ENCODE measurements around the gene CREBBP. TPM values are rescaled to one million over a fixed set of nuclear protein-coding genes. Genes with fewer than 3 reads are reported as not detected.

The CREBBP gene
- total and polyA plus RNA-seq, 7 donors, result 5.4 to 85.3 (median 39.5) TPM

- H3K27me3 ChIP-seq, result no peaks in the 10 kb centered on the region
- TF ChIP-seq, protein P1, sequence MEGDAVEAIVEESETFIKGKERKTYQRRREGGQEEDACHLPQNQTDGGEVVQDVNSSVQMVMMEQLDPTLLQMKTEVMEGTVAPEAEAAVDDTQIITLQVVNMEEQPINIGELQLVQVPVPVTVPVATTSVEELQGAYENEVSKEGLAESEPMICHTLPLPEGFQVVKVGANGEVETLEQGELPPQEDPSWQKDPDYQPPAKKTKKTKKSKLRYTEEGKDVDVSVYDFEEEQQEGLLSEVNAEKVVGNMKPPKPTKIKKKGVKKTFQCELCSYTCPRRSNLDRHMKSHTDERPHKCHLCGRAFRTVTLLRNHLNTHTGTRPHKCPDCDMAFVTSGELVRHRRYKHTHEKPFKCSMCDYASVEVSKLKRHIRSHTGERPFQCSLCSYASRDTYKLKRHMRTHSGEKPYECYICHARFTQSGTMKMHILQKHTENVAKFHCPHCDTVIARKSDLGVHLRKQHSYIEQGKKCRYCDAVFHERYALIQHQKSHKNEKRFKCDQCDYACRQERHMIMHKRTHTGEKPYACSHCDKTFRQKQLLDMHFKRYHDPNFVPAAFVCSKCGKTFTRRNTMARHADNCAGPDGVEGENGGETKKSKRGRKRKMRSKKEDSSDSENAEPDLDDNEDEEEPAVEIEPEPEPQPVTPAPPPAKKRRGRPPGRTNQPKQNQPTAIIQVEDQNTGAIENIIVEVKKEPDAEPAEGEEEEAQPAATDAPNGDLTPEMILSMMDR (IDR thresholded peaks at IDR 0.05), result no peak
- no peak for TF ChIP-seq EP300 (IDR thresholded peaks at IDR 0.05)
- TF ChIP-seq POLR2A (IDR thresholded peaks at IDR 0.05), result no peak
- TF ChIP-seq POLR2AphosphoS5 (IDR thresholded peaks at IDR 0.05), result no peak
- intact Hi-C loops (cut with DNase I), result no loop called here
- no peaks in the 10 kb centered on the region for H3K9me3 ChIP-seq
- H3K36me3 ChIP-seq, result peaks cover 33 to 100% (median 63%) of the 10 kb centered on the region in 4 donors
- no peak overlapping the region for H3K27ac ChIP-seq
- 97% methylated on average over 3 of the region's 3 CpGs for WGBS, 2 donors
- no peak overlapping the region for H3K4me3 ChIP-seq
- no peak for DNase-seq
- no peaks in the 10 kb centered on the region for H3K4me1 ChIP-seq
These were observed 114.3 kb downstream of the CREBBP start for GRCh38 chr16:3766177-3766576.

- Histone ChIP-seq H3K27me3 (no peaks in the 10 kb centered on the region), H3K27ac (no peak overlapping the region), H3K9me3 (no peaks in the 10 kb centered on the region), H3K4me3 (no peak overlapping the region), H3K4me1 (peaks cover 0 to 6% (median 6%) of the 10 kb centered on the region in 4 donors), H3K36me3 (peaks cover 24 to 91% (median 48%) of the 10 kb centered on the region in 4 donors)
- intact Hi-C loops (cut with DNase I), result no loop called here
- TF ChIP-seq POLR2AphosphoS5 (IDR thresholded peaks at IDR 0.05), result no peak
- TF ChIP-seq EP300 (IDR thresholded peaks at IDR 0.05), result no peak
- TF ChIP-seq POLR2A (IDR thresholded peaks at IDR 0.05), result no peak
- TF ChIP-seq, protein P1 (IDR thresholded peaks at IDR 0.05), result no peak
- no peak for DNase-seq
- WGBS, 2 donors, result 96 to 97% methylated on average over 3 of the region's 3 CpGs
These were observed 116.1 kb downstream of the CREBBP start for GRCh38 chr16:3764409-3764808.

GRCh38 chr16:3762107-3762750 lies 118.3 kb downstream of the CREBBP start:
- no peak overlapping the region for H3K4me3 ChIP-seq
- no peak for DNase-seq
- peaks cover 21 to 87% (median 50%) of the 10 kb centered on the region in 4 donors for H3K36me3 ChIP-seq
- TF ChIP-seq POLR2AphosphoS5 (IDR thresholded peaks at IDR 0.05), result no peak
- TF ChIP-seq EP300 (IDR thresholded peaks at IDR 0.05), result no peak
- no peak for TF ChIP-seq POLR2A (IDR thresholded peaks at IDR 0.05)
- no peaks in the 10 kb centered on the region for H3K9me3 ChIP-seq
- intact Hi-C loops (cut with DNase I), result no loop called here
- H3K4me1 ChIP-seq, result peaks cover 0 to 7% (median 6%) of the 10 kb centered on the region in 4 donors
- 92 to 94% methylated on average over 25 of the region's 25 CpGs for WGBS, 2 donors
- no peak overlapping the region for H3K27ac ChIP-seq
- no peaks in the 10 kb centered on the region for H3K27me3 ChIP-seq

GRCh38 chr16:3761375-3762106 lies 119.0 kb downstream of the CREBBP start:
- intact Hi-C loops (cut with DNase I), result no loop called here
- WGBS, 2 donors, result 90 to 91% methylated on average over 14 of the region's 14 CpGs
- Histone ChIP-seq H3K4me1 (peaks cover 0 to 7% (median 6%) of the 10 kb centered on the region in 4 donors), H3K4me3 (no peak overlapping the region), H3K27ac (no peak overlapping the region), H3K27me3 (no peaks in the 10 kb centered on the region), H3K9me3 (no peaks in the 10 kb centered on the region), H3K36me3 (peaks cover 20 to 87% (median 50%) of the 10 kb centered on the region in 4 donors)
- TF ChIP-seq POLR2A (IDR thresholded peaks at IDR 0.05) (no peak), POLR2AphosphoS5 (IDR thresholded peaks at IDR 0.05) (no peak), EP300 (IDR thresholded peaks at IDR 0.05) (no peak)
- TF ChIP-seq, protein P1 (IDR thresholded peaks at IDR 0.05), result no peak
- no peak for DNase-seq

DNA sequence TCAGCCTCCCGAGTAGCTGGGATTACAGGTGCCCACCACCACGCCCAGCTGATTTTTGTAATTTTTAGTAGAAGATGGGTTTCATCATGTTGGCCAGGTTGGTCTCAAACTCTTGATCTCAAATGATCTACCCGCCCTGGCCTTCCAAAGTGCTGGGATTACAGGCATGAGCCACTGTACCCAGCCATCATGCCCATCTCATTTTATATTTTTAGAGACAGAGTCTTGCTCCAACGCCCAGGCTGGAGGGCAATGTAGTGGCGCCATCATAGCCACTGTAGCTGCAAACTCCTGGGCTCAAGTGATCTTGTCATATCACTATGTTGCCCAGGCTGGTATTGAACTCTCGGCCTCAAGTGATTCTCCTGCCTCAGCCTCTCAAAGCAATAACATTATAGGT lies 120.0 kb downstream of the CREBBP start:
- Histone ChIP-seq H3K4me3 (no peak overlapping the region), H3K27ac (no peak overlapping the region), H3K27me3 (no peaks in the 10 kb centered on the region), H3K4me1 (peaks cover 0 to 8% (median 7%) of the 10 kb centered on the region in 4 donors), H3K9me3 (no peaks in the 10 kb centered on the region), H3K36me3 (peaks cover 18 to 86% (median 46%) of the 10 kb centered on the region in 4 donors)
- intact Hi-C loops (cut with DNase I), result no loop called here
- TF ChIP-seq POLR2A (IDR thresholded peaks at IDR 0.05), result no peak
- TF ChIP-seq, protein P1 (IDR thresholded peaks at IDR 0.05), result no peak
- no peak for TF ChIP-seq POLR2AphosphoS5 (IDR thresholded peaks at IDR 0.05)
- no peak for TF ChIP-seq EP300 (IDR thresholded peaks at IDR 0.05)
- no peak for DNase-seq
- 97 to 98% methylated on average over 6 of the region's 6 CpGs for WGBS, 2 donors
